Activated B cell treated with CpG ODN at 0.5 μM for 24 hours (primary cell): ENCODE data around the gene DACT2. TPM values are rescaled to one million over a fixed set of nuclear protein-coding genes. Genes with fewer than 3 reads are reported as not detected.
"Not testable (repeated sequence)": the region's sequence is repeated elsewhere in the genome, so short reads cannot be mapped to it uniquely, and the experiment has no call there.

Experiments
- ATAC-seq: fragments of 200-7000 bp; cut with Tn5 transposase; one replicate; pipeline ENCODE4 v1.10.0; 2021; ENCODE audit warnings: low read depth, mild to moderate bottlenecking, moderate library complexity
- CTCF ChIA-PET: fragments of 350-600 bp; sonication (Branson Sonifier 250); formaldehyde crosslinking; loops from one replicate; lab custom pipeline; 2021; ENCODE audit warnings: antibody characterized with exemption; lab: Charles Lee
- POLR2A ChIA-PET: fragments of 350-600 bp; sonication (Branson Sonifier 250); formaldehyde crosslinking; loops from one replicate; lab custom pipeline; 2021; ENCODE audit warnings: antibody characterized with exemption; lab: Charles Lee
- DNase-seq: peaks from one replicate; pipeline ENCODE4 v3.0.0; 2022
- H3K27ac Mint-ChIP-seq: one replicate; pipeline ENCODE4 v1.8.0; 2020; ENCODE audit warnings: mixed read lengths
- H3K27me3 Mint-ChIP-seq: one replicate; pipeline ENCODE4 v1.8.0; 2021; ENCODE audit warnings: mixed read lengths
- H3K36me3 Mint-ChIP-seq: one replicate; pipeline ENCODE4 v1.8.0; 2021; ENCODE audit warnings: low read depth, mixed read lengths
- H3K4me1 Mint-ChIP-seq: one replicate; pipeline ENCODE4 v1.8.0; 2021; ENCODE audit warnings: mixed read lengths
- H3K4me3 Mint-ChIP-seq: one replicate; pipeline ENCODE4 v1.8.0; 2020; ENCODE audit warnings: mild to moderate bottlenecking, mixed read lengths
- H3K9me3 Mint-ChIP-seq: one replicate; pipeline ENCODE4 v1.8.0; 2020; ENCODE audit warnings: mixed read lengths
- intact Hi-C: fragments of 100-400 bp; cut with micrococcal nuclease; formaldehyde crosslinking; loops from one replicate; pipeline ENCODE4 v1.15.1; 2024
- total RNA-seq: library from RNA; stranded (reverse); gene quantifications from 2 replicates; pipeline ENCODE4 v1.2.3, GENCODE V29; 2022
- TF ChIP-seq, protein P1 (sequence below): fragments of 200-600 bp; IDR thresholded peaks from one replicate; pipeline ENCODE4 v1.8.0; 2022; ENCODE audit warnings: antibody characterized with exemption, mild to moderate bottlenecking

Gene DACT2
- total RNA-seq, 1 donor from 2014 or later: not detected

DNA sequence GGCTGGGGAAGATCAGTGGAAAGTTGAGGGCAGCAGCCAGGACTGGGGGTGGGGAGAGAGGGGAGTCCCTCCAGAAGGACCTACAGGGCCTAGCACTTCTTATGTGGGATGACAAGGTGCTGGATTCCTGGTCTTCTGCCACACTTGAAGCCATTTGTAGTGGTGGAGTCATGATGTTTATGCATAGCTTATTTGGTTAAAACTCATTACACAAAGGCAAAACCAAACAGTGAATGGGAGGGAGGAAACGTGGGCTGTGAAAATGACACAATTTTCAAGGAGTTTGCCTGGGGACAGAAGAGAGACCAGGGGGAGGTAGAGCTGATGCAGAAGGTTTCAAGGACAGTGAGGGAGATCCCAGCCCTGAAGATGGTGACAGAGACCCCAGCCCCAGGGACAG is 50.8 kb downstream of the DACT2 start:
- DNase-seq (no peak), ATAC-seq (no peak)
- Mint-ChIP-seq H3K27me3 (peaks cover 12% of the 10 kb centered on the region), H3K4me3 (no peak overlapping the region), H3K36me3 (no peaks in the 10 kb centered on the region), H3K9me3 (no peaks in the 10 kb centered on the region), H3K4me1 (no peaks in the 10 kb centered on the region), H3K27ac (no peak overlapping the region)
- ChIA-PET CTCF (no interaction called here), POLR2A (no interaction called here)
- TF ChIP-seq, protein P1, sequence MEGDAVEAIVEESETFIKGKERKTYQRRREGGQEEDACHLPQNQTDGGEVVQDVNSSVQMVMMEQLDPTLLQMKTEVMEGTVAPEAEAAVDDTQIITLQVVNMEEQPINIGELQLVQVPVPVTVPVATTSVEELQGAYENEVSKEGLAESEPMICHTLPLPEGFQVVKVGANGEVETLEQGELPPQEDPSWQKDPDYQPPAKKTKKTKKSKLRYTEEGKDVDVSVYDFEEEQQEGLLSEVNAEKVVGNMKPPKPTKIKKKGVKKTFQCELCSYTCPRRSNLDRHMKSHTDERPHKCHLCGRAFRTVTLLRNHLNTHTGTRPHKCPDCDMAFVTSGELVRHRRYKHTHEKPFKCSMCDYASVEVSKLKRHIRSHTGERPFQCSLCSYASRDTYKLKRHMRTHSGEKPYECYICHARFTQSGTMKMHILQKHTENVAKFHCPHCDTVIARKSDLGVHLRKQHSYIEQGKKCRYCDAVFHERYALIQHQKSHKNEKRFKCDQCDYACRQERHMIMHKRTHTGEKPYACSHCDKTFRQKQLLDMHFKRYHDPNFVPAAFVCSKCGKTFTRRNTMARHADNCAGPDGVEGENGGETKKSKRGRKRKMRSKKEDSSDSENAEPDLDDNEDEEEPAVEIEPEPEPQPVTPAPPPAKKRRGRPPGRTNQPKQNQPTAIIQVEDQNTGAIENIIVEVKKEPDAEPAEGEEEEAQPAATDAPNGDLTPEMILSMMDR: no peak
- intact Hi-C loops: no loop called here

DNA sequence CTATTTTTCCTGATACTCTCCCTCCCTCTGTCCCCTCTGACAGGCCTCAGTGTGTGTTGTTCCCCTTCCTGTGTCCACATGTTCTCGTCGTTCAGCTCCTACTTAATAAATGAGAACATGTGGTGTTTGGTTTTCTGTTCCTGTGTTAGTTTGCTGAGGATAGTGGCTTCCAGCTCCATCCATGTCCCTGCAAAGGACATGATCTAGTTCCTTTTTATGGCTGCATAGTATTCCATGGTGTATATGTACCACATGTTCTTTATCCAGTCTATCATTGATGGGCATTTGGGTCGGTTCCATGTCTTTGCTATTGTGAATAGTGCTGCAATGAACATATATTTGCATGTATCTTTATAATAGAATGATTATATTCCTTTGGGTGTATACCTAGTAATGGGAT is 51.8 kb downstream of the DACT2 start:
- CTCF ChIA-PET, intact Hi-C loops, H3K36me3 Mint-ChIP-seq, DNase-seq, H3K9me3 Mint-ChIP-seq, ATAC-seq, H3K4me1 Mint-ChIP-seq, POLR2A ChIA-PET, H3K27me3 Mint-ChIP-seq, H3K27ac Mint-ChIP-seq, H3K4me3 Mint-ChIP-seq: not testable (repeated sequence)

DNA sequence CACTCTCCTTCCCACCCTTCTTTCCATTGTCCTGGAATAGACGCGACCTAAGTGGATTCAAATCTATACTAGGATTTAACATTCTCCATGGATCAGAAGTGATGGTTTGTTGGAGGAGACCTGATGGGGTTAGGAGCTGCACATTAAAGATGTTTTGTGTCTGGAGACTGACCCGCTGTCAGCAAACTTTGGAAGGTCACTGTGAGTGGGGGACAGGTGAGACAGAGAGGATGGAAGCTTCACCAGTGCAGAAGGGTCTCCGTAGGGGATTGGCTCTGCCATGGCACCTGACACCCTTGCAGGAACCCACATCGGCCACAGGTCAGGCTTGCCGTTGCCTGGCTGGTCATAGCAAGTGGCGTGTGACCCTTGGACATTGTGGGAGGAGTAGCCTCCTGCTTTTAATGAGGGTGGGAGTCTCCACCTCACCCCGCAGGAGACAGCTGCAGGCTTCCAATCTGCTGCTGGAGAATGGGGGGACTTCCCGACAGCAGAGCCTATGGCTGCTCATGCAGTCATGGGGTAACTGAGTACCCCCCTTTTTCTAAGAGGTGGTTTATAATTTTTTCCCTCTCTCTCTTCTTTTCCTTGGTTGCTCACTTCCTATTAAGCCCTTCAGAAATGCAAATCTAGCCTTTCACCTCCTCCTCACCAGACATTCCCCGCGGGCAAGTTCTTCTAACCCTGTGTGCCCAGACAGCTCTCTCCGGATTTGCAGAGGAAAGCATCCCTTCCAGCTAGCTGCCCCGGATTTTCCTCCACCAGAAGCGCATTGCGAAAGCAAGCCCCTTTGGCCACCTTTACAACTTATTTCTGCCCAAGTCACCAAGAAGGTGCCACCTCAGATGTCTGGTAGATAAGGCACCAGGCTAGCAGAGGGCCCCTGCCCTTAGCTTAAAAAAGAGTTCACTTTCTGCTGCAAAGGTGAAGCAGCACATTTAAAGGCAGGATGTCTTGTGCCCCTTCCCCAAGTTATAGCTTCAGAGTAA is 53.5 kb downstream of the DACT2 start:
- H3K27ac Mint-ChIP-seq: no peak overlapping the region
- no peak for DNase-seq
- ChIA-PET CTCF (no interaction called here), POLR2A (no interaction called here)
- ATAC-seq: no peak
- TF ChIP-seq, protein P1: no peak
- no peaks in the 10 kb centered on the region for H3K27me3 Mint-ChIP-seq
- H3K4me3 Mint-ChIP-seq: no peak overlapping the region
- no peaks in the 10 kb centered on the region for H3K9me3 Mint-ChIP-seq
- H3K4me1 Mint-ChIP-seq: no peaks in the 10 kb centered on the region
- intact Hi-C loops: no loop called here
- no peaks in the 10 kb centered on the region for H3K36me3 Mint-ChIP-seq

DNA sequence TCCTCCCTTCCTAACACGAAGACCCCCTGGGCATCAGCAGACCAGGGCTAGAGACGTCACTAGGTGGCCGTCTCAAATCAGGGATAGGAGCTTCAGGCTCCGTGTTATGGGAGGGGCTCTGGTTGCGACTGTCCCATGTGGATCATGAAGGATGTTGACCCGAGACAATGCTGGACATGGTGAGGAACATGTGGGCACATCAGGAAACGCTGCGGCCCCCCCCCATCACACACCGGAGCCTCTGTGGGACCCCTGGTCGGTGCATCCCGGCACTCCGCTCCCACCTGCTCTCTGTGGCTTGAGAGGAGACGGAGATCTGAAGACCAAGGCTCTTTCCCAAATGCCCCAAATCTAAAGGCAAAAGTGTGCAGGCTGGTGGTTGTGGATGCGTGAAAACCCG is 54.2 kb downstream of the DACT2 start:
- ATAC-seq (no peak), DNase-seq (no peak)
- CTCF ChIA-PET: no interaction called here
- Mint-ChIP-seq H3K36me3 (no peaks in the 10 kb centered on the region), H3K9me3 (no peaks in the 10 kb centered on the region), H3K27me3 (no peaks in the 10 kb centered on the region), H3K27ac (no peak overlapping the region), H3K4me1 (no peaks in the 10 kb centered on the region), H3K4me3 (no peak overlapping the region)
- intact Hi-C loops: no loop called here
- POLR2A ChIA-PET: no interaction called here
- TF ChIP-seq, protein P1: no peak

DNA sequence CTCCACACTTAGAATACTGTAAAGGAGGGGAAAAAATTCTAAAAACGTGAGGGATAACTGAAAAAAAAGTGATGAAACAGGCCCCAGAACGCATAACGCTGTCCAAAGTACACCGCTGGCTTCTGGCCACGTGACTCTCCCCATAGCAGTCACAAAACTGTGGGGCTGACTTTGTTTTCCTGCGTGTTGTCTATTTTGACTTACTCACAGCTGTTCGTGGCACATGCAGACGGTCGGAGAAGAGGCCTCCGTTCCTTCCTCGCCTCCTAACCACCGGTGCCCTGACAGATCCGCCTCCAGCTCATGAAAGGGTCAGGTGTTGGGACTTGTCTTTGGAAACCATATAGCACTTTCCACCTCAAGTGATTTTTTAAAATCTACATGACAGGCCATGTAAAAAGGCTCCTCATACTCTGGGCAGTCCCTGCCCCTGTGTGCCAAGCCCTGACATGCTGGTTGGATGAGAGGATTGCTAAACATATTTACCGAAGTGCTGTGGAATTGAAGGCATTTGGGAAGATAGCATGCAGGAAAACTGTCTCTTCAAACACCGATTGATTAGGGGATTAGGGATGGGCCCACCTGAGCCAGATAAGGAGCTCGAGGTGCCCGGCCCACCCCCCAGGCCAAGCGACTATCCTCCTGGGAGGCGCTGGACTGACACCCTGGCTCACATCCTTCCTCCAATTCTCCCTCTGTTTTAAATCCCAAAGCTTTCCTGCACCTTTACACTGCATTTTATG is 54.8 kb downstream of the DACT2 start:
- TF ChIP-seq, protein P1: no peak
- POLR2A ChIA-PET: no interaction called here
- DNase-seq (no peak), ATAC-seq (no peak)
- H3K27me3 Mint-ChIP-seq: no peaks in the 10 kb centered on the region
- intact Hi-C loops: no loop called here
- H3K4me3 Mint-ChIP-seq: no peak overlapping the region
- H3K36me3 Mint-ChIP-seq: no peaks in the 10 kb centered on the region
- no peak overlapping the region for H3K27ac Mint-ChIP-seq
- CTCF ChIA-PET: no interaction called here
- H3K4me1 Mint-ChIP-seq: no peaks in the 10 kb centered on the region
- H3K9me3 Mint-ChIP-seq: no peaks in the 10 kb centered on the region
